AG04450 (cell line): ENCODE measurements around the gene PIM2. TPM values are rescaled to one million over a fixed set of nuclear protein-coding genes. Genes with fewer than 3 reads are reported as not detected.

Experiments used
- CTCF ChIA-PET: fragments of 300-600, 350-600 bp; formaldehyde crosslinking; extraction: SDS; loops from one replicate; lab custom pipeline; 2022; ENCODE audit warnings: antibody characterized with exemption, inconsistent platforms; lab: Charles Lee
- POLR2A ChIA-PET: fragments of 350-600 bp; formaldehyde crosslinking; extraction: SDS; loops from one replicate; lab custom pipeline; 2021; ENCODE audit warnings: antibody characterized with exemption, inconsistent platforms; lab: Yijun Ruan, JAX
- DNase-seq: peaks from one replicate; pipeline ENCODE4 v3.0.0-alpha.2; 2011; ENCODE audit warnings: low read depth, low spot score
- H3K27ac ChIP-seq: one replicate; pipeline ENCODE4 v1.5.1; 2012; ENCODE audit warnings: low read depth, low read length, control low read depth
- H3K27me3 ChIP-seq: one replicate; pipeline ENCODE4 v1.6.0; 2012; ENCODE audit warnings: low read length; ENCODE audit not compliant: control insufficient read depth, insufficient read depth
- H3K4me3 ChIP-seq: 2 replicates; pipeline ENCODE4 v1.5.1; 2011; ENCODE audit warnings: mild to moderate bottlenecking, low read depth, low read length, control low read depth
- H3K9me3 ChIP-seq: 2 replicates; pipeline ENCODE4 v1.5.1; 2012; ENCODE audit warnings: low read length; ENCODE audit not compliant: control insufficient read depth, insufficient read depth
- polyA plus RNA-seq: library from polyadenylated mRNA; depleted of rRNA; stranded (reverse); fragments of >200 nt; gene quantifications from 2 replicates; pipeline ENCODE4 v1.2.3, GENCODE V29; 2011
- TF ChIP-seq, protein P1 (sequence below): IDR thresholded peaks from 2 replicates; pipeline ENCODE4 v1.5.1; 2011; ENCODE audit warnings: low read depth, low read length, control low read depth, inconsistent platforms

Gene PIM2
- polyA plus RNA-seq, 1 experiment: 3.8 TPM

- Histone ChIP-seq H3K27me3 (no peaks in the 10 kb centered on the region), H3K4me3 (no peak overlapping the region), H3K27ac (no peak overlapping the region), H3K9me3 (no peaks in the 10 kb centered on the region)
- TF ChIP-seq, protein P1, sequence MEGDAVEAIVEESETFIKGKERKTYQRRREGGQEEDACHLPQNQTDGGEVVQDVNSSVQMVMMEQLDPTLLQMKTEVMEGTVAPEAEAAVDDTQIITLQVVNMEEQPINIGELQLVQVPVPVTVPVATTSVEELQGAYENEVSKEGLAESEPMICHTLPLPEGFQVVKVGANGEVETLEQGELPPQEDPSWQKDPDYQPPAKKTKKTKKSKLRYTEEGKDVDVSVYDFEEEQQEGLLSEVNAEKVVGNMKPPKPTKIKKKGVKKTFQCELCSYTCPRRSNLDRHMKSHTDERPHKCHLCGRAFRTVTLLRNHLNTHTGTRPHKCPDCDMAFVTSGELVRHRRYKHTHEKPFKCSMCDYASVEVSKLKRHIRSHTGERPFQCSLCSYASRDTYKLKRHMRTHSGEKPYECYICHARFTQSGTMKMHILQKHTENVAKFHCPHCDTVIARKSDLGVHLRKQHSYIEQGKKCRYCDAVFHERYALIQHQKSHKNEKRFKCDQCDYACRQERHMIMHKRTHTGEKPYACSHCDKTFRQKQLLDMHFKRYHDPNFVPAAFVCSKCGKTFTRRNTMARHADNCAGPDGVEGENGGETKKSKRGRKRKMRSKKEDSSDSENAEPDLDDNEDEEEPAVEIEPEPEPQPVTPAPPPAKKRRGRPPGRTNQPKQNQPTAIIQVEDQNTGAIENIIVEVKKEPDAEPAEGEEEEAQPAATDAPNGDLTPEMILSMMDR: no peak
- DNase-seq: no peak
- ChIA-PET POLR2A (no interaction called here), CTCF (no interaction called here)
These were observed 21.7 kb upstream of the PIM2 start for GRCh38 chrX:48940404-48940955.

DNA sequence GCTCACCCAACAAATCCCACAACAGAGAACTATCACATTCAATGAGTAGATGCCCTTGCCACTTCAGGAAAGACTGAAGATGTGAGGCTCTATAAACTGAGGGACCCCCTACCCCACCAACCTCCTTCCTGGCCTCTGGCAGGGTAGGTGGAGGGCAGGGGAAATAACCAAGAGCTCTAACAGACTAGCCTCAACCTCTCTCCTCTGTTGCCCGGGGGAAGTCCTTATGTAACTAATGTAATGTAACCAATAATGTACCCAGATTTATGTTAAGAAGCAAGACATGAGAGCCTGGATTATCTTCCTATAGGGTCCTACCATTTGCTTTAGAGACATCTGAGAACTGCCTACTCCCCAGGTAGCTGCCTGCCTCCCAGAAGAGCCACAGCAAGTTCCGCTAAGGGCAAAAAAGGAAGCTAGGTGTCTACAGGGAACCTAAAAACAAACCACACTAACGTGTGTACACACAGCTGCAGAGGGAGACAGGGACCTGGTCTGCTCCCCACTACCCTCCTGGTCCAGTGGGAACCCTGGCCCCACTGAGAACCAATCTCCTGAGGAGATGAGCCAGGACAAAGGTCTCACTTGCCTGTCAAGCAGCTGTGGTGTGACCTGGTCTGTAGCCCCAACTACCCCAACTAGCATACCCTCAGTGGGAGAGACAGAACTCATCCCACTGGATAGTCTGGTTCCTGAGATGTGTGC, 20.9 kb upstream of the PIM2 start:
- Histone ChIP-seq H3K9me3 (no peaks in the 10 kb centered on the region), H3K27ac (no peak overlapping the region), H3K4me3 (no peak overlapping the region), H3K27me3 (no peaks in the 10 kb centered on the region)
- TF ChIP-seq, protein P1: no peak
- ChIA-PET CTCF (no interaction called here), POLR2A (no interaction called here)
- no peak for DNase-seq

DNA sequence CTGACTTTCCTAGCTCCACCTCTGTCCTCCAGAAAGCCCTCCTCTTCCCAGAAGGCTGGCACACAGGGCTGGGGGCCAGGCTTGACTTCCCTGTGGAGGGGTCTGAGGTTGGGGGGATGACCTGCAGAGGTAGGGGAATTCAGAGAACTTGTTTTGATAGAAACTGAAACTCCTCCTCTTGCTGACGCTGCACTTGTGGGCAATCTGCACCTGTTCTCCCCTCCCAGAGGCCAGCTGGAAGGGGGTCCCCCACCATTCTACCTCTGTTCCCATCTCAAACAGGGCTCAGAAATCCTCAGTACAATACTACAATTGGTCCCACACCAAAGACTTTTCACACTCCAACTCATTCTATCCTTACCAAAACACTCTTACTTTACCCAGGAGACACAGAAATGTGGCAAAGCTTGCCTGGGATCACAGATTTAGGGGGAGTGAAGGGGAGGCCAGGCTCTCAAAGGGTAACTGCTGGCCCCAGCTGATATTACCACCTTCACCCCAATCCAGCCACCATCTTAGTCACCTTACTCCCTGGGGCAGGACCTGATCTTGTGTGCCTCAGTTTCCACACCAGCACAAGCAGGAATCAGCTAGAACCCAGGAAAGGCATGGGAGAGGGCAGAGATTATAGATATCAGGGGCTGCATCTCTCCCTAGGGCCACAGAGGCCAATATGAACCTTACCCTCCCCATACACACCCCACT, 20.0 kb upstream of the PIM2 start:
- TF ChIP-seq, protein P1: no peak
- Histone ChIP-seq H3K27me3 (no peaks in the 10 kb centered on the region), H3K4me3 (no peak overlapping the region), H3K9me3 (no peaks in the 10 kb centered on the region), H3K27ac (no peak overlapping the region)
- ChIA-PET CTCF (no interaction called here), POLR2A (interaction anchor here (0.6 kb wide), 2 partner anchors 27 to 202 kb away, joined by 3 read pairs; no protein-coding TSS in a partner anchor)
- DNase-seq: no peak

GRCh38 chrX:48937054-48937907, 18.5 kb upstream of the PIM2 start:
- CTCF ChIA-PET: no interaction called here
- TF ChIP-seq, protein P1: no peak
- H3K27me3 ChIP-seq: no peaks in the 10 kb centered on the region
- DNase-seq: no peak
- H3K4me3 ChIP-seq: no peak overlapping the region
- no peak overlapping the region for H3K27ac ChIP-seq
- H3K9me3 ChIP-seq: no peaks in the 10 kb centered on the region
- POLR2A ChIA-PET: no interaction called here
